ENCODE measurements around the gene PMIS2.

Gene PMIS2

DNA sequence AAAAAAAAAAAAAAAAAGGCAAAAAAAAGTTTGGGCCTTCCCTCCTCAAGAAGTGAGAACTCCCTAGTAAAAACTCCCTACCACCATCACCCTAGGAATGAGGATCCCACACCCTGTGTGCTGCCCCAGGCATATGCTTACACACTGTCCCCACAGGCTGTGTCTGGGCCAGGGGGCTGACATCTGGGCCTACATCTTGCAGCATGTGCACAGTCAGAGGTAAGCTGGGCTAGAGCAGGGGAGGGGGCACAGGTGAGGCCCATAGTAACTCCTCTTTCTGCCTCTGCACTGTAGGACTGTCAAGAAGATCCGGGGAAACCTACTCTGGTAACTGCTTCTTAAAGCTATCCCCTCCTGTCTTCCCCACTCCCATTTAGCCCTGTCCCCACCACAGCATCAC is 27.6 kb downstream of the PMIS2 start:
- TF ChIP-seq, protein P1, sequence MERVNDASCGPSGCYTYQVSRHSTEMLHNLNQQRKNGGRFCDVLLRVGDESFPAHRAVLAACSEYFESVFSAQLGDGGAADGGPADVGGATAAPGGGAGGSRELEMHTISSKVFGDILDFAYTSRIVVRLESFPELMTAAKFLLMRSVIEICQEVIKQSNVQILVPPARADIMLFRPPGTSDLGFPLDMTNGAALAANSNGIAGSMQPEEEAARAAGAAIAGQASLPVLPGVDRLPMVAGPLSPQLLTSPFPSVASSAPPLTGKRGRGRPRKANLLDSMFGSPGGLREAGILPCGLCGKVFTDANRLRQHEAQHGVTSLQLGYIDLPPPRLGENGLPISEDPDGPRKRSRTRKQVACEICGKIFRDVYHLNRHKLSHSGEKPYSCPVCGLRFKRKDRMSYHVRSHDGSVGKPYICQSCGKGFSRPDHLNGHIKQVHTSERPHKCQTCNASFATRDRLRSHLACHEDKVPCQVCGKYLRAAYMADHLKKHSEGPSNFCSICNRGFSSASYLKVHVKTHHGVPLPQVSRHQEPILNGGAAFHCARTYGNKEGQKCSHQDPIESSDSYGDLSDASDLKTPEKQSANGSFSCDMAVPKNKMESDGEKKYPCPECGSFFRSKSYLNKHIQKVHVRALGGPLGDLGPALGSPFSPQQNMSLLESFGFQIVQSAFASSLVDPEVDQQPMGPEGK (CRISPR knock-in tag; IDR thresholded peaks at IDR 0.05; ENCODE audit: borderline replicate concordance) = no peak
- TF ChIP-seq ZFP3 (CRISPR knock-in tag; IDR thresholded peaks at IDR 0.05) = no peak
- no peak for TF ChIP-seq ZNF8 (CRISPR knock-in tag; IDR thresholded peaks at IDR 0.05)
- TF ChIP-seq ZFP30 (CRISPR knock-in tag; IDR thresholded peaks at IDR 0.05) = no peak
- TF ChIP-seq PPARA (CRISPR knock-in tag; IDR thresholded peaks at IDR 0.05; ENCODE audit: borderline replicate concordance) = no peak
- TF ChIP-seq RARB (CRISPR knock-in tag; IDR thresholded peaks at IDR 0.05) = no peak
- TF ChIP-seq TCF4 (CRISPR knock-in tag; IDR thresholded peaks at IDR 0.05; ENCODE audit: borderline replicate concordance) = no peak
- TF ChIP-seq GLIS3 (CRISPR knock-in tag; IDR thresholded peaks at IDR 0.05) = no peak
- TF ChIP-seq, protein P2, sequence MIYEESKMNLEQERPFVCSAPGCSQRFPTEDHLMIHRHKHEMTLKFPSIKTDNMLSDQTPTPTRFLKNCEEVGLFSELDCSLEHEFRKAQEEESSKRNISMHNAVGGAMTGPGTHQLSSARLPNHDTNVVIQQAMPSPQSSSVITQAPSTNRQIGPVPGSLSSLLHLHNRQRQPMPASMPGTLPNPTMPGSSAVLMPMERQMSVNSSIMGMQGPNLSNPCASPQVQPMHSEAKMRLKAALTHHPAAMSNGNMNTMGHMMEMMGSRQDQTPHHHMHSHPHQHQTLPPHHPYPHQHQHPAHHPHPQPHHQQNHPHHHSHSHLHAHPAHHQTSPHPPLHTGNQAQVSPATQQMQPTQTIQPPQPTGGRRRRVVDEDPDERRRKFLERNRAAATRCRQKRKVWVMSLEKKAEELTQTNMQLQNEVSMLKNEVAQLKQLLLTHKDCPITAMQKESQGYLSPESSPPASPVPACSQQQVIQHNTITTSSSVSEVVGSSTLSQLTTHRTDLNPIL (CRISPR knock-in tag; IDR thresholded peaks at IDR 0.05; ENCODE audit: low read depth) = no peak
- TF ChIP-seq ESRRG (CRISPR knock-in tag; IDR thresholded peaks at IDR 0.05) = no peak
- no peak for TF ChIP-seq SNAI2 (CRISPR knock-in tag; IDR thresholded peaks at IDR 0.05)
- no peak for TF ChIP-seq ZNF565 (CRISPR knock-in tag; conservative IDR thresholded peaks at IDR 0.05; ENCODE audit: low read depth)
- TF ChIP-seq, protein P3, sequence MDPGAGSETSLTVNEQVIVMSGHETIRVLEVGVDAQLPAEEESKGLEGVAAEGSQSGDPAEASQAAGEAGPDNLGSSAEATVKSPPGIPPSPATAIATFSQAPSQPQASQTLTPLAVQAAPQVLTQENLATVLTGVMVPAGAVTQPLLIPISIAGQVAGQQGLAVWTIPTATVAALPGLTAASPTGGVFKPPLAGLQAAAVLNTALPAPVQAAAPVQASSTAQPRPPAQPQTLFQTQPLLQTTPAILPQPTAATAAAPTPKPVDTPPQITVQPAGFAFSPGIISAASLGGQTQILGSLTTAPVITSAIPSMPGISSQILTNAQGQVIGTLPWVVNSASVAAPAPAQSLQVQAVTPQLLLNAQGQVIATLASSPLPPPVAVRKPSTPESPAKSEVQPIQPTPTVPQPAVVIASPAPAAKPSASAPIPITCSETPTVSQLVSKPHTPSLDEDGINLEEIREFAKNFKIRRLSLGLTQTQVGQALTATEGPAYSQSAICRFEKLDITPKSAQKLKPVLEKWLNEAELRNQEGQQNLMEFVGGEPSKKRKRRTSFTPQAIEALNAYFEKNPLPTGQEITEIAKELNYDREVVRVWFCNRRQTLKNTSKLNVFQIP (CRISPR knock-in tag; IDR thresholded peaks at IDR 0.05; ENCODE audit: borderline replicate concordance, low read depth) = no peak
- TF ChIP-seq, protein P4, sequence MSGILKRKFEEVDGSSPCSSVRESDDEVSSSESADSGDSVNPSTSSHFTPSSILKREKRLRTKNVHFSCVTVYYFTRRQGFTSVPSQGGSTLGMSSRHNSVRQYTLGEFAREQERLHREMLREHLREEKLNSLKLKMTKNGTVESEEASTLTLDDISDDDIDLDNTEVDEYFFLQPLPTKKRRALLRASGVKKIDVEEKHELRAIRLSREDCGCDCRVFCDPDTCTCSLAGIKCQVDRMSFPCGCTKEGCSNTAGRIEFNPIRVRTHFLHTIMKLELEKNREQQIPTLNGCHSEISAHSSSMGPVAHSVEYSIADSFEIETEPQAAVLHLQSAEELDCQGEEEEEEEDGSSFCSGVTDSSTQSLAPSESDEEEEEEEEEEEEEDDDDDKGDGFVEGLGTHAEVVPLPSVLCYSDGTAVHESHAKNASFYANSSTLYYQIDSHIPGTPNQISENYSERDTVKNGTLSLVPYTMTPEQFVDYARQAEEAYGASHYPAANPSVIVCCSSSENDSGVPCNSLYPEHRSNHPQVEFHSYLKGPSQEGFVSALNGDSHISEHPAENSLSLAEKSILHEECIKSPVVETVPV (CRISPR knock-in tag; IDR thresholded peaks at IDR 0.05) = no peak
- TF ChIP-seq CSDC2 (CRISPR knock-in tag; IDR thresholded peaks at IDR 0.05) = no peak
- TF ChIP-seq, protein P5, sequence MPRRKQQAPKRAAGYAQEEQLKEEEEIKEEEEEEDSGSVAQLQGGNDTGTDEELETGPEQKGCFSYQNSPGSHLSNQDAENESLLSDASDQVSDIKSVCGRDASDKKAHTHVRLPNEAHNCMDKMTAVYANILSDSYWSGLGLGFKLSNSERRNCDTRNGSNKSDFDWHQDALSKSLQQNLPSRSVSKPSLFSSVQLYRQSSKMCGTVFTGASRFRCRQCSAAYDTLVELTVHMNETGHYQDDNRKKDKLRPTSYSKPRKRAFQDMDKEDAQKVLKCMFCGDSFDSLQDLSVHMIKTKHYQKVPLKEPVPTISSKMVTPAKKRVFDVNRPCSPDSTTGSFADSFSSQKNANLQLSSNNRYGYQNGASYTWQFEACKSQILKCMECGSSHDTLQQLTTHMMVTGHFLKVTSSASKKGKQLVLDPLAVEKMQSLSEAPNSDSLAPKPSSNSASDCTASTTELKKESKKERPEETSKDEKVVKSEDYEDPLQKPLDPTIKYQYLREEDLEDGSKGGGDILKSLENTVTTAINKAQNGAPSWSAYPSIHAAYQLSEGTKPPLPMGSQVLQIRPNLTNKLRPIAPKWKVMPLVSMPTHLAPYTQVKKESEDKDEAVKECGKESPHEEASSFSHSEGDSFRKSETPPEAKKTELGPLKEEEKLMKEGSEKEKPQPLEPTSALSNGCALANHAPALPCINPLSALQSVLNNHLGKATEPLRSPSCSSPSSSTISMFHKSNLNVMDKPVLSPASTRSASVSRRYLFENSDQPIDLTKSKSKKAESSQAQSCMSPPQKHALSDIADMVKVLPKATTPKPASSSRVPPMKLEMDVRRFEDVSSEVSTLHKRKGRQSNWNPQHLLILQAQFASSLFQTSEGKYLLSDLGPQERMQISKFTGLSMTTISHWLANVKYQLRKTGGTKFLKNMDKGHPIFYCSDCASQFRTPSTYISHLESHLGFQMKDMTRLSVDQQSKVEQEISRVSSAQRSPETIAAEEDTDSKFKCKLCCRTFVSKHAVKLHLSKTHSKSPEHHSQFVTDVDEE (CRISPR knock-in tag; IDR thresholded peaks at IDR 0.05) = no peak
- no peak for TF ChIP-seq ZC3H10 (CRISPR knock-in tag; IDR thresholded peaks at IDR 0.05)
- no peak for TF ChIP-seq TOX (CRISPR knock-in tag; IDR thresholded peaks at IDR 0.05; ENCODE audit: borderline replicate concordance)
- ATAC-seq = no peak

DNA sequence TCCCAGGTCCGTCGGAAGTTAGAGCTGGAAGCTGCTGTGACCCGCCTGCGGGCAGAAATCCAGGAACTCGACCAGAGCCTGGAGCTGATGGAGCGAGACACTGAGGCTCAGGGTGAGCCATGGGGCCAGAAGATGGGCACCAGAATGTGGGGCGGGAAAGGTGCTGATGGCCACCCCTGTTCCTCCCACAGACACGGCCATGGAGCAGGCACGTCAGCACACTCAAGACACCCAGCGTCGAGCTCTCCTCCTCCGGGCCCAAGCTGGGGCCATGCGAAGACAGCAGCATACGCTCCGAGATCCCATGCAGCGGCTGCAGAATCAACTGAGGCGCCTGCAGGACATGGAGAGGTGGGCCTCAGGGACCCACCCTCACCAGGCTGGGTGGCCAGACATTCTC is 29.1 kb downstream of the PMIS2 start:
- no peak for ATAC-seq
- no peak for TF ChIP-seq OSR1 (CRISPR knock-in tag; IDR thresholded peaks at IDR 0.05)
- TF ChIP-seq PPARA (CRISPR knock-in tag; IDR thresholded peaks at IDR 0.05; ENCODE audit: borderline replicate concordance) = no peak
- no peak for TF ChIP-seq ZC3H10 (CRISPR knock-in tag; IDR thresholded peaks at IDR 0.05)
- no peak for TF ChIP-seq ZNF70 (CRISPR knock-in tag; IDR thresholded peaks at IDR 0.05)
- no peak for TF ChIP-seq TOX (CRISPR knock-in tag; IDR thresholded peaks at IDR 0.05; ENCODE audit: borderline replicate concordance)

DNA sequence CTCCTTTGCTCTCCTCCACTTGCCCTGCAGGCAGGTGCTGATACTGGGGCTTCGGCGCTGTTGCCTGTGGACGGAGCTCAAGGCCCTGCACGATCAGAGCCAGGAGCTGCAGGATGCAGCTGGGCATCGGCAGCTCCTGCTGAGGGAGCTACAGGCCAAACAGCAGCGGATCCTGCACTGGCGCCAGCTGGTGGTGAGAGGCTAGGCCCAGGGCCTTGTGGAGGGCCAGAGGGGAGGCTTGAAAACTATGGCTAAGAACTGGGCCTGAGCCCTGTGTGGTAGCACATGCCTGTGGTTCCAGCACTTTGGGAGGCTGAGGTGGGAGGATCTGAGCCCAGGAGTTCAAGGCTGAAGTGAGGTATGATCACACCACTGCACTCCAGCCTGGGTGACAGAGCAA is 32.9 kb downstream of the PMIS2 start:
- ATAC-seq = peak; percentile 41; the same call in 2 of the 3 replicates

More for the DNA sequence above, 32.9 kb downstream of the PMIS2 start:
- TF ChIP-seq BACH2 (CRISPR knock-in tag; IDR thresholded peaks at IDR 0.05; ENCODE audit: borderline replicate concordance) (no peak), ISL1 (CRISPR knock-in tag; IDR thresholded peaks at IDR 0.05) (no peak), ARNTL (CRISPR knock-in tag; IDR thresholded peaks at IDR 0.05; ENCODE audit: borderline replicate concordance, low read depth) (no peak), TCF4 (CRISPR knock-in tag; IDR thresholded peaks at IDR 0.05; ENCODE audit: borderline replicate concordance) (no peak), ZC3H10 (CRISPR knock-in tag; IDR thresholded peaks at IDR 0.05) (no peak), PPARA (CRISPR knock-in tag; IDR thresholded peaks at IDR 0.05; ENCODE audit: borderline replicate concordance) (no peak), SNAI2 (CRISPR knock-in tag; IDR thresholded peaks at IDR 0.05) (no peak)

All from SK-N-SH treated with all-trans-retinoic acid at 6 μM for 48 hours (cell line).